Measurements from ENCODE around the gene CAPZA3. TPM values are rescaled to one million over a fixed set of nuclear protein-coding genes. Genes with fewer than 3 reads are reported as not detected.
"Not testable (repeated sequence)": the region's sequence is repeated elsewhere in the genome, so short reads cannot be mapped to it uniquely, and the experiment has no call there.

Gene CAPZA3
- total RNA-seq, 1 experiment from 2014 or later: not detected

- DNase-seq (ENCODE audit: low read depth): no peak
Measured at GRCh38 chr12:18753481-18754123, 15.7 kb downstream of the CAPZA3 start.

- DNase-seq (ENCODE audit: low read depth): no peak
Measured at GRCh38 chr12:18754124-18754707, 16.3 kb downstream of the CAPZA3 start.

- no peak for DNase-seq (ENCODE audit: low read depth)
Measured at GRCh38 chr12:18755341-18755740, 17.4 kb downstream of the CAPZA3 start.

GRCh38 chr12:18766479-18766878 lies 28.6 kb downstream of the CAPZA3 start:
- DNase-seq (ENCODE audit: low read depth): not testable (repeated sequence)

GRCh38 chr12:18782827-18783226 lies 44.9 kb downstream of the CAPZA3 start:
- DNase-seq (ENCODE audit: low read depth): no peak

GRCh38 chr12:18785465-18785864 lies 47.5 kb downstream of the CAPZA3 start:
- not testable (repeated sequence) for DNase-seq (ENCODE audit: low read depth)

Other genes starting within 250 kb of the CAPZA3 start
- not detected in 2 replicates for gene PLCZ1, start 107 bp upstream of the CAPZA3 start, total RNA-seq (2014; rRNA removed)